Stimulated activated CD8-positive, alpha-beta memory T cell treated with anti-CD3 and anti-CD28 coated beads, Interleukin-15, amount 100 ng/mL, for 24 hours (primary cell): ENCODE data around the gene PDE1C.

Source experiments
- DNase-seq: peaks from one replicate; pipeline ENCODE4 v3.0.0-alpha.2; 2020; ENCODE audit warnings: low read depth

PDE1C gene

GRCh38 chr7:31892099-31892829 is 177.9 kb downstream of the PDE1C start:
- DNase-seq: no peak

GRCh38 chr7:31890766-31891165 is 179.4 kb downstream of the PDE1C start:
- no peak for DNase-seq

- no peak for DNase-seq
Measured at GRCh38 chr7:31890198-31890597, 180.0 kb downstream of the PDE1C start.

DNA sequence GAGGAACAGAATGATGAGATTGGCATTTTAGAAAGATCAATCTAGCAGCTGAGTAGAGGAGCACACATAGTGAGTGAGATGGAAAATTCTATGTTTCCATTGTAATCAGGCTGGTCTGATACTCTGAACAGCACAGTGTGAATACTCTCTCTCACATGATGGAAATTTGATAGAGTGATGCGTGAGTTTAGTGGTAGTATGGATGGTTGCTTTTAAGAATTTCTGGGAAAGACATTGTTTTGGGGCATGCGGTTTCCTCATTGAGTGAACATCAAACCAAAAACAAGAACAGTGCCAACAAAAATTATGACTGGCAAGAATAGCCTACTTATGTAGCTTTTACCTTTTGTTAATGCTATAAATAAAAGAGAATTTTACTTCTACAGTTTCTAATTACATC is 183.2 kb downstream of the PDE1C start:
- DNase-seq: no peak

DNA sequence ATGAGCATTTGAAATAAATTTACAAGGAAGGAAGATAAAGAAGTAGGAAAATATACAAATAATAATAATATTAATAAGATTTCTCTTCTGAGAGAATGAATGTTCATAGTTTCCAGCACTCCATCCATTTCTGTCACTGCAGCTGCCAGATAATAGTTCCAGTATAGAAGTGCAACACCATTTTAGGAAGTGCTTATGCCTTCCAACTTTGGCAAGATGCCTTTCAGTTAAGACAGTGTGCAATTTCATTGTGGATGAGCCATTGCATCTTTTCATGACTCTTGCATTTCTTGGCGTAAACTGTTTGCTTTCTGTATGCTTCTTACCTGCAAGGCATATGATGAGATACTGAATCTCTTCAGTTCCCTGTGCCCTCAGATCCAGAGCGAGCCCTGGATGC is 185.0 kb downstream of the PDE1C start:
- DNase-seq: no peak

- no peak for DNase-seq
Measured at GRCh38 chr7:31883761-31884164, 186.4 kb downstream of the PDE1C start.

GRCh38 chr7:31882187-31882586 is 188.0 kb downstream of the PDE1C start:
- no peak for DNase-seq

DNA sequence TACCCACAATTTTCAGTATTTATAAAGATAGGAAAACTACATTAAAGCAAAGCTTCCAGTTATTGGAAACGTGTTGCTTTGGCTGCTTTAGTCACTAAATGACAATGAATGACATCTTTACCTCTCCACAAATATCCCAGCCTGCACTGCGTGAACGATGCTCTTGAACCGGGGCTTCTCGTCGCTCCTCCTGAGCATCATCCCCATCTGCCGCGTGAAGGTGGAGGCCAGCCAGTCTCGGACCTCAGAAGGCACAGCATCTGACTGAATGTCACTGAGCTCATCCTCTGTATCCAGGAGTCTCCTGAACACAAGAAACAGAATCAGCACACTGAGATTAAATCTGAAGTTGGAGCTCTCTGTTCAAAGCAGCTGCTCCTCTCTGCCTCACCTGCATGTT is 191.3 kb downstream of the PDE1C start:
- DNase-seq: no peak

GRCh38 chr7:31875424-31875823 is 194.8 kb downstream of the PDE1C start:
- no peak for DNase-seq

GRCh38 chr7:31874631-31875386 is 195.4 kb downstream of the PDE1C start:
- DNase-seq: no peak

DNA sequence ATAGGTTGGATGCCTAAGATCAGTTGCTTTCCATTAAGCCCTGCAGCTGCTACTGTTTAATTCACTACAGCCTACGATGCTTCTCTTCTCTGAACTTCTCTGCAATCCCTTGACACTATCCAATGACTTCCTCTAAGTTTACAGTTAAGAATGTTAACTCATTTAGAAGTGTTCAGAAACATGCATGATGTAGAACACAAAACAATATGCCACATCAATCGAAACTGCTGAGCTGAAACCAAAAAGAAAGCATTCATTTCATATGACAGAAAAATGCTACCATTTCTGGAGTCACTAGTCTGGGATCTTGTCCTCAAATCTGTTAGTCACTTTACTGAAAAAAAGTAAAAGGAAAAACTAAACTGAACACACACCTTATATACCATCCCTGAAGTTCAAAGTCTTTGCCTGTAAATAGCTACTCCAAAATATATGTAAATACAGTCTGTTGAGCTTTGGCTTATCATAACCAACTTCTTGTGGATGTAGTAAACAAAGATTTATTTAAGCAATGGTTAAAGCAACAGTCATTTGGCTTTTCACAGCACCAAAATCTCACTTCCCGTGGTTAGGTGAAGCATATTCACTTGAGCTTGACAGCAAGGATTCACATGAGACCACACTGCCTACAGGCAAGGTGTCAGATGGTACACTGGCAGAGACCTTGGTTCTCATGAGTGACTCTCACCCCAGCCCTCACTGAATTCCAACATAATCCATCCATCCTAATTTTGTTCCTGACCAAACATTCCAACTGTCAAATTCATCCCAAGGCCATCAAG is 196.2 kb downstream of the PDE1C start:
- DNase-seq: no peak

DNA sequence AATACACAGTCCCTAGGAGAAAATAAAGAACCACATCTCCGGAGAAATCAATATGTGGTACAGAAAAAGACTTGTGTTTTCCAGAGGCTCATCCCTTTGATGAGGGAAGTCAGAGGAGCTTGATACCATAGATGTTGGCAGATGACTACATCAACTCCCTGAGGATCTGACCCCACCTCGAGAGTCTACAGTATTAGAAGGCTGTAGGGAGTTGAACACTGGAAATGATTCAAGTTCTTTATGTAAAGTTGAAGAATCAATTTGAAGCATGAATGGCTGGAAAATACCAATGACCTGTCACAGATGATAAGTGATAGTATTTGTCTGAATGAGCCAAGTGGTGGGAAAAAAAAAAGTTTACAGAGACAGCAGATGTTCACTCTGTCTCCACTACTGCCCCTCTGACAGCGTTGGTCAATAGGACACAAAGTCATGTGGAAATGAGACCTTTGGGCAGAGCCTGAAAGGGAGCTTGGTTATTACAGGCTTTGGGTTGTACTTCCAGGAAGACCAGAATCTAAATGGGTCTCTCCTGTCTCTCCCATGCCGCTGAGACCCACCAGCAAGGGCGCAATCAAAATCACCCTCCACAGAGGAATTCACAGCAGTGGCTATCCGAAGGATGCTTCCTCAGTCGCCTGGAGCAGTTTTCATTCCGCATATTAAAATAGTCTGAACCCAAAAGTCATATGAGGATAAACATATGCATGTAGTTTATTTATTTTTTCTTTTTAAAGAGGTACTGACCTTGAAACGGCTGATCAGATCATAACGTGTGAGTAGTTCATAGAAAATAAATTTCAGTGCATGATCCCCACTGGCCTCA is 197.4 kb downstream of the PDE1C start:
- no peak for DNase-seq

GRCh38 chr7:31864646-31865045 is 205.6 kb downstream of the PDE1C start:
- no peak for DNase-seq

- no peak for DNase-seq
Measured at GRCh38 chr7:31860925-31861324, 209.3 kb downstream of the PDE1C start.

DNA sequence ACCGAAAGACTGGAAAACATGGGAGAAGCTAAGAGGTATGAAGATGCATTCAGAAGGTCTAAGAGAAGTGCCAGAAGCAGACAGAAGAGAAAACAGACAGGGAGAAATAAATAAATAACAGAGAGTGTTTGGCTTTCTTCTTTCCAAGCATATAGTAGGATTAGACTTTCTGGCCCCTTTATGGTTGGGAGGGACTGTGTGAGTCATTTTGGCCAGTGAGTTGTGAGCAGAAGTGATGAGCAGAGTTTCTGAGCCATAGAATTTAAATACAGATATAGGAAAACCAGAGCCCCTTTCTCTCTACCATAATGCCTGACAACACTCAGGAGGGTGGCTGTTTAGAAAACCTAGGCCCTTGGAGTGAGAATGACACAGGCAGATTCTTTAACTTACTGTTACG is 212.2 kb downstream of the PDE1C start:
- DNase-seq: no peak

- DNase-seq: no peak
Measured at GRCh38 chr7:31857172-31857571, 213.0 kb downstream of the PDE1C start.

- no peak for DNase-seq
Measured at GRCh38 chr7:31856337-31856736, 213.9 kb downstream of the PDE1C start.

GRCh38 chr7:31855530-31855929 is 214.7 kb downstream of the PDE1C start:
- no peak for DNase-seq

DNA sequence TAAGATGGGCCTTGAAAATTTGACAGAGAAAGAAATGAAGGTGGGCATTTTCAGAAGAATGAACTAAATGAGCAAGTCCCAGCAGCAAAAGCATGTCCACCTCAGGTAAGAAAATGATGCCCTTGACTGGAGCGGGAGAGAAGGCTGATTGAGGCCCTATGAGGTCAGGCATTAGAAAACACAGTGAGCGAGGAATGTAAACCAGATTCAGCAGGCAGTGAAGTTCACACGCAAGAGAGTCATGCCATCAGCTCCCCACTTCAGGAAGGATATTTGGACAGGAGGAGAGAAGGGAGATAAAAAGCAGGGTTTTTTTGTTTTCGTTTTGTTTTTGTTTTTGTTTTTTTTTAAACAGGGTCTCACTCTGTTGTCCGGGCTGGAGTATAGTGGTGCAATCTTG is 216.8 kb downstream of the PDE1C start:
- no peak for DNase-seq

DNA sequence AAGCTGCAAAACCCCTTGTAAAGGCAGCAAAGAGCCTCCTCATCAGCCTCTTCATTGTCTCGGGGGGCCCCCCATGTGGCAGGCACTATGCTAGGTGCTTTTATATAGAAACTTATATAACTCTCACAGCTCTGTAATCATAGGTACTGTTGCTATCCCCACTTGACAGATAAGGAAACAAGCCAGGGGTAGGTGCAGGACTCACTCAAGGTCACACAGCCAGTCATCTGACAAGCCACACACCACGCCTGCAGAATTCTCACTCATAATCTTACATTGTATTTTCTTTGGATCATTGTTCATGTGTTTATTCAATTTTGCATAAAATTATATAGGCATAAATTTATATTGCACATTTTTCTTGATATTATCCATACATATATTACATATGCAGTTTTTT is 217.7 kb downstream of the PDE1C start:
- no peak for DNase-seq

DNA sequence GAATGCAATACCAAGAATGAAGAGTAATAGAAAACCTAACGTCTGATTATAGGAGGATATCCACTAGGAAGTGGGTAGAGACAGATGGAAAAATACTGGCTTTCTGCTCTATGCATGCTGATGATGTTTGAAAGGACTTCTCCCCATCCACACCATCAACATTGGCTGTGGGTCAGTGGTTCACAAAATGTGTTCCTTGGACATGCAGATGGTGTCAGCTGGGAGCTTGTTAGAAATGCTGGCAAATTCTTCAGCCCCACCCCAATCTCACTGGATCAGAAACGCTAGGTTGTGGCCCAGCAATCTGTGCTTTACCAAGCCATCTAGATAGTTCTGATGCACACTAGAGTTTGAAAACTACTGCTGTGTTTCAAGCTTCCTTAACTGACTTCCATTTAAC is 219.1 kb downstream of the PDE1C start:
- no peak for DNase-seq

DNA sequence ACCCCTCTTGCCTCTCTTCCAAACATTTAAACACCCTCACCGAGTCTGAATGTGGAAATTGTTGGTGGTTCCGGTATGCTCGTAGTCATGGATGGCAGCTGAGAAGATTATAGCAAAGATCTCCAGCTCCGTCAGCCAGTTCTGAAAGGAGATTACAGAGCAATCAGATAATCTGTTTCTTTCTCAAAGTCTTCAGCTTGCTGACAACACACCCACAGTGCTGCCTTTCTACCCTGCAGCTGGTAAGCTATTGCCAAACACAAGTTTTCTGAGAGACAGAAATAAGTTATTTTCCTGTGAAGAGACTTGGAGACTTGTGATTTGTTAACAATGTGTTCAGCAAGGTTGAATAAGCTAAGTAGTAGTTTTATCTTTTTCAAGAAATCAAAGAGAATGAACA is 219.6 kb downstream of the PDE1C start:
- DNase-seq: no peak
